ENCODE data around the gene ZYG11A.

DNA sequence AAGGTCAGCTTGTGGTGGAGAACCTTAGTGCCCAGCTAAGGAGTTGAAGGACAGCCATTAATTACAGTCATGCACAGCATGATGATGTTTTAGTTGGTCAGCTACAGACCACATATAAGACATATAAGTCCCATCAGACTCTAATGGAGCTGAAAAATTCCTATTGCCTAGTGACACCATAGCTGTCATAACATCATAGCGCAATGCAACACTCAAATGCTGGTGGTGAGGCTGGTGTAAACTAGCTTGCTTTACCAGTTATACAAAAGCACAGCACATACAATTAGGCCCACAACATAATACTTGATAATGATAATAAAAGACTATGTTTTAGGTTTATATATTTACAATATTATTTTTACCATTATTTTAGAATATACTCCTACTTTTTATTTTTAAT lies 75.0 kb downstream of the ZYG11A start:
- TF ChIP-seq, protein P1, sequence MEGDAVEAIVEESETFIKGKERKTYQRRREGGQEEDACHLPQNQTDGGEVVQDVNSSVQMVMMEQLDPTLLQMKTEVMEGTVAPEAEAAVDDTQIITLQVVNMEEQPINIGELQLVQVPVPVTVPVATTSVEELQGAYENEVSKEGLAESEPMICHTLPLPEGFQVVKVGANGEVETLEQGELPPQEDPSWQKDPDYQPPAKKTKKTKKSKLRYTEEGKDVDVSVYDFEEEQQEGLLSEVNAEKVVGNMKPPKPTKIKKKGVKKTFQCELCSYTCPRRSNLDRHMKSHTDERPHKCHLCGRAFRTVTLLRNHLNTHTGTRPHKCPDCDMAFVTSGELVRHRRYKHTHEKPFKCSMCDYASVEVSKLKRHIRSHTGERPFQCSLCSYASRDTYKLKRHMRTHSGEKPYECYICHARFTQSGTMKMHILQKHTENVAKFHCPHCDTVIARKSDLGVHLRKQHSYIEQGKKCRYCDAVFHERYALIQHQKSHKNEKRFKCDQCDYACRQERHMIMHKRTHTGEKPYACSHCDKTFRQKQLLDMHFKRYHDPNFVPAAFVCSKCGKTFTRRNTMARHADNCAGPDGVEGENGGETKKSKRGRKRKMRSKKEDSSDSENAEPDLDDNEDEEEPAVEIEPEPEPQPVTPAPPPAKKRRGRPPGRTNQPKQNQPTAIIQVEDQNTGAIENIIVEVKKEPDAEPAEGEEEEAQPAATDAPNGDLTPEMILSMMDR (IDR thresholded peaks at IDR 0.05) = no peak
- TF ChIP-seq POLR2AphosphoS5 (IDR thresholded peaks at IDR 0.05; ENCODE audit: low read depth, low read length) (no peak), TCF7L2 (IDR thresholded peaks at IDR 0.05; ENCODE audit: low read depth, low read length) (no peak), SIN3A (IDR thresholded peaks at IDR 0.05; ENCODE audit: borderline replicate concordance, insufficient read depth, low read depth, low read length) (no peak)
- TF ChIP-seq, protein P2, sequence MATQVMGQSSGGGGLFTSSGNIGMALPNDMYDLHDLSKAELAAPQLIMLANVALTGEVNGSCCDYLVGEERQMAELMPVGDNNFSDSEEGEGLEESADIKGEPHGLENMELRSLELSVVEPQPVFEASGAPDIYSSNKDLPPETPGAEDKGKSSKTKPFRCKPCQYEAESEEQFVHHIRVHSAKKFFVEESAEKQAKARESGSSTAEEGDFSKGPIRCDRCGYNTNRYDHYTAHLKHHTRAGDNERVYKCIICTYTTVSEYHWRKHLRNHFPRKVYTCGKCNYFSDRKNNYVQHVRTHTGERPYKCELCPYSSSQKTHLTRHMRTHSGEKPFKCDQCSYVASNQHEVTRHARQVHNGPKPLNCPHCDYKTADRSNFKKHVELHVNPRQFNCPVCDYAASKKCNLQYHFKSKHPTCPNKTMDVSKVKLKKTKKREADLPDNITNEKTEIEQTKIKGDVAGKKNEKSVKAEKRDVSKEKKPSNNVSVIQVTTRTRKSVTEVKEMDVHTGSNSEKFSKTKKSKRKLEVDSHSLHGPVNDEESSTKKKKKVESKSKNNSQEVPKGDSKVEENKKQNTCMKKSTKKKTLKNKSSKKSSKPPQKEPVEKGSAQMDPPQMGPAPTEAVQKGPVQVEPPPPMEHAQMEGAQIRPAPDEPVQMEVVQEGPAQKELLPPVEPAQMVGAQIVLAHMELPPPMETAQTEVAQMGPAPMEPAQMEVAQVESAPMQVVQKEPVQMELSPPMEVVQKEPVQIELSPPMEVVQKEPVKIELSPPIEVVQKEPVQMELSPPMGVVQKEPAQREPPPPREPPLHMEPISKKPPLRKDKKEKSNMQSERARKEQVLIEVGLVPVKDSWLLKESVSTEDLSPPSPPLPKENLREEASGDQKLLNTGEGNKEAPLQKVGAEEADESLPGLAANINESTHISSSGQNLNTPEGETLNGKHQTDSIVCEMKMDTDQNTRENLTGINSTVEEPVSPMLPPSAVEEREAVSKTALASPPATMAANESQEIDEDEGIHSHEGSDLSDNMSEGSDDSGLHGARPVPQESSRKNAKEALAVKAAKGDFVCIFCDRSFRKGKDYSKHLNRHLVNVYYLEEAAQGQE (IDR thresholded peaks at IDR 0.05; ENCODE audit: insufficient read depth in 1 of 2, low read depth in 2 of 2, low read length in 1 of 2) = no peak

Measured in Panc1 (cell line).